B cell (primary cell): ENCODE results near the gene EID1. TPM values are rescaled to one million over a fixed set of nuclear protein-coding genes. Genes with fewer than 3 reads are reported as not detected.

Experiments used
- ATAC-seq: fragments of 200-7000 bp; cut with Tn5 transposase; one replicate; pipeline ENCODE4 v1.10.0; 2021; ENCODE audit warnings: low read depth, mild to moderate bottlenecking, moderate number of reproducible peaks, moderate library complexity
- CTCF ChIA-PET: fragments of 350-600 bp; sonication (Branson Sonifier 250); formaldehyde crosslinking; loops from one replicate; lab custom pipeline; 2021; ENCODE audit warnings: antibody characterized with exemption, inconsistent platforms; lab: Charles Lee
- POLR2A ChIA-PET: fragments of 350-600 bp; sonication (Branson Sonifier 250); formaldehyde crosslinking; loops from one replicate; lab custom pipeline; 2021; ENCODE audit warnings: antibody characterized with exemption; lab: Charles Lee
- DNase-seq: peaks from one replicate; pipeline ENCODE4 v3.0.0; 2013
- H2AFZ ChIP-seq: 2 replicates; pipeline ENCODE4 v1.6.1; 2012; ENCODE audit warnings: mild to moderate bottlenecking, low read depth, low read length; ENCODE audit not compliant: insufficient read depth, poor library complexity, severe bottlenecking
- H3K27ac ChIP-seq, 2 donors: 1 replicate in 1 of 2; 2 replicates in 1 of 2; pipeline ENCODE4 v1.5.1; 2012 to 2013; ENCODE audit warnings: low read length in 2 of 2, mild to moderate bottlenecking in 2 of 2, moderate library complexity in 1 of 2
- H3K27me3 ChIP-seq, 4 experiments: fragments of 200-600 bp in 1 of 4; sonication (generic) in 1 of 4; replicated peaks in 1 of 4; 1 replicate in 2 of 4; 2 replicates in 2 of 4; pipeline versions ENCODE4 v1.6.1 to v1.7.0; 2013 to 2016; ENCODE audit warnings: low read length in 3 of 4, mild to moderate bottlenecking in 2 of 4, mixed read lengths in 1 of 4, moderate library complexity in 1 of 4; ENCODE audit not compliant: insufficient read depth in 4 of 4, control insufficient read depth in 3 of 4; ENCODE audit errors: control extremely low read depth in 1 of 4
- H3K36me3 ChIP-seq, 2 experiments: replicated peaks in 1 of 2; 1 replicate in 1 of 2; 2 replicates in 1 of 2; pipeline versions ENCODE4 v1.6.1 to v1.7.1; 2013; ENCODE audit warnings: low read length in 1 of 2; ENCODE audit not compliant: insufficient read depth in 2 of 2, control insufficient read depth in 1 of 2; ENCODE audit errors: control extremely low read depth in 1 of 2, extremely low read depth in 1 of 2
- H3K4me1 ChIP-seq, 2 donors: fragments of 200-600 bp in 1 of 2; sonication (generic) in 1 of 2; 1 replicate in 1 of 2; 2 replicates in 1 of 2; pipeline versions ENCODE4 v1.5.1 to v1.6.1; 2013 to 2017; ENCODE audit warnings: low read length in 2 of 2; ENCODE audit not compliant: control insufficient read depth in 2 of 2, insufficient read depth in 2 of 2
- H3K4me2 ChIP-seq: replicated peaks from 2 replicates; pipeline ENCODE3; 2012; ENCODE audit warnings: mild to moderate bottlenecking, low read depth, low read length; ENCODE audit not compliant: poor library complexity, severe bottlenecking
- H3K4me3 ChIP-seq, 5 experiments: fragments of 200-600 bp in 1 of 5; sonication (generic) in 1 of 5; 1 replicate in 3 of 5; 2 replicates in 2 of 5; pipeline versions ENCODE4 v1.5.1 to v1.7.0; 2011 to 2016; ENCODE audit warnings: low read length in 4 of 5, mild to moderate bottlenecking in 4 of 5, low read depth in 2 of 5, control low read depth in 1 of 5, moderate library complexity in 1 of 5; ENCODE audit not compliant: insufficient read depth in 1 of 5; ENCODE audit errors: control extremely low read depth in 1 of 5, extremely low read depth in 1 of 5
- H3K79me2 ChIP-seq: fragments of 200-600 bp; sonication (generic); one replicate; pipeline ENCODE4 v1.6.0; 2016; ENCODE audit warnings: low read length; ENCODE audit not compliant: control insufficient read depth, insufficient read depth
- H3K9ac ChIP-seq: fragments of 200-600 bp; sonication (generic); 2 replicates; pipeline ENCODE4 v1.6.1; 2017; ENCODE audit warnings: mild to moderate bottlenecking, low read length, moderate library complexity
- H3K9me3 ChIP-seq, 3 donors: one replicate each; pipeline versions ENCODE4 v1.6.1 to v1.7.1; 2013; ENCODE audit warnings: low read length in 2 of 3; ENCODE audit not compliant: control insufficient read depth in 2 of 3, insufficient read depth in 1 of 3; ENCODE audit errors: control extremely low read depth in 1 of 3
- H4K20me1 ChIP-seq: 2 replicates; pipeline ENCODE4 v1.6.0; 2012; ENCODE audit warnings: mild to moderate bottlenecking, low read length; ENCODE audit not compliant: insufficient read depth, control insufficient read depth, poor library complexity, severe bottlenecking
- H3K27ac Mint-ChIP-seq: one replicate; pipeline ENCODE4 v1.8.0; 2021; ENCODE audit warnings: mixed read lengths
- H3K27me3 Mint-ChIP-seq: one replicate; pipeline ENCODE4 v1.8.0; 2021; ENCODE audit warnings: mixed read lengths
- H3K4me1 Mint-ChIP-seq: one replicate; pipeline ENCODE4 v1.8.0; 2021; ENCODE audit warnings: mixed read lengths
- H3K4me3 Mint-ChIP-seq: one replicate; pipeline ENCODE4 v1.8.0; 2021; ENCODE audit warnings: mixed read lengths
- H3K9me3 Mint-ChIP-seq: one replicate; pipeline ENCODE4 v1.8.0; 2022; ENCODE audit warnings: mixed read lengths; ENCODE audit not compliant: insufficient read depth
- CTCF ChIP-seq: fragments of 200-600 bp; IDR thresholded peaks from one replicate; pipeline ENCODE4 v1.8.0; 2022; ENCODE audit warnings: antibody characterized with exemption, mild to moderate bottlenecking
- EZH2 ChIP-seq: IDR thresholded peaks from 2 replicates; pipeline ENCODE4 v1.6.1; 2012; ENCODE audit warnings: borderline replicate concordance, low read depth, mild to moderate bottlenecking, moderate library complexity, low read length; ENCODE audit not compliant: insufficient read depth, poor library complexity, severe bottlenecking
- WGBS: methylation state at CpG from one replicate; pipeline ENCODE4 v1.1.5; 2013; ENCODE audit warnings: missing lambda C conversion rate; ENCODE audit not compliant: insufficient coverage; 5-methylcytosine and 5-hydroxymethylcytosine counted together
- intact Hi-C: fragments of 100-400 bp; cut with micrococcal nuclease; formaldehyde crosslinking; loops from one replicate; pipeline ENCODE4 v1.10.0; 2022
- polyA plus RNA-seq: library from polyadenylated mRNA; depleted of rRNA; stranded (reverse); fragments of >200 nt; gene quantifications from 2 replicates; pipeline ENCODE4 v1.2.3, GENCODE V29; 2012
- total RNA-seq, 2 donors: library from RNA; stranded (reverse); fragments of 120-200 nt in 1 of 2; gene quantifications; 1 replicate in 1 of 2; 2 replicates in 1 of 2; pipeline versions ENCODE4 v1.2.3 to v1.2.4, GENCODE V29; 2013 to 2022

EID1 gene
- total and polyA plus RNA-seq, 2 donors (not counting 1 experiment from before 2014, with no cell fraction given), result 30.2 to 56.5 TPM

GRCh38 chr15:48868023-48868422 is 9.9 kb upstream of the EID1 start:
- H3K79me2 ChIP-seq, result no peaks in the 10 kb centered on the region
- peaks cover 52% of the 10 kb centered on the region for H3K27me3 Mint-ChIP-seq
- no peak overlapping the region for H3K4me2 ChIP-seq
- no peak overlapping the region for H3K9ac ChIP-seq
- H3K4me1 Mint-ChIP-seq, result no peaks in the 10 kb centered on the region
- no peak overlapping the region for H3K4me3 ChIP-seq
- H4K20me1 ChIP-seq, result no peaks in the 10 kb centered on the region
- no peak for DNase-seq
- H3K36me3 ChIP-seq, result no peaks in the 10 kb centered on the region
- H2AFZ ChIP-seq, result no peak overlapping the region
- no peak overlapping the region for H3K4me3 Mint-ChIP-seq
- intact Hi-C loops, result no loop called here
- ChIA-PET CTCF (interaction anchor here (1.5 kb wide), 2 partner anchors 9 to 564 kb away, joined by 3 read pairs; no protein-coding TSS in a partner anchor), POLR2A (no interaction called here)
- no peaks in the 10 kb centered on the region for H3K4me1 ChIP-seq
- no peak overlapping the region for H3K27ac ChIP-seq
- TF ChIP-seq CTCF, result no peak
- TF ChIP-seq EZH2, result no peak
- H3K27ac Mint-ChIP-seq, result no peak overlapping the region
- no peaks in the 10 kb centered on the region for H3K9me3 Mint-ChIP-seq
- no peak for ATAC-seq
- H3K9me3 ChIP-seq, result no peaks in the 10 kb centered on the region
- peaks cover 0 to 32% (median 3%) of the 10 kb centered on the region in 4 experiments for H3K27me3 ChIP-seq

- Histone ChIP-seq H3K9ac (no peak overlapping the region), H3K4me3 (no peak overlapping the region), H3K27me3 (peaks cover 0 to 33% (median 3%) of the 10 kb centered on the region in 4 experiments), H3K27ac (no peak overlapping the region), H2AFZ (no peak overlapping the region), H3K4me1 (no peaks in the 10 kb centered on the region), H3K4me2 (no peak overlapping the region), H3K79me2 (no peaks in the 10 kb centered on the region), H3K36me3 (no peaks in the 10 kb centered on the region), H3K9me3 (no peaks in the 10 kb centered on the region), H4K20me1 (no peaks in the 10 kb centered on the region)
- WGBS, result no CpG with 5 or more reads among the region's 2 CpGs
- no peak overlapping the region for H3K4me3 Mint-ChIP-seq
- H3K4me1 Mint-ChIP-seq, result no peaks in the 10 kb centered on the region
- ATAC-seq, result no peak
- peaks cover 55% of the 10 kb centered on the region for H3K27me3 Mint-ChIP-seq
- H3K27ac Mint-ChIP-seq, result no peak overlapping the region
- TF ChIP-seq CTCF, result no peak
- TF ChIP-seq EZH2, result no peak
- DNase-seq, result no peak
- intact Hi-C loops, result no loop called here
- POLR2A ChIA-PET, result no interaction called here
- CTCF ChIA-PET, result interaction anchor here (1.5 kb wide), 2 partner anchors 9 to 564 kb away, joined by 3 read pairs; no protein-coding TSS in a partner anchor
- no peaks in the 10 kb centered on the region for H3K9me3 Mint-ChIP-seq
Observed at GRCh38 chr15:48868536-48868935, 9.4 kb upstream of the EID1 start.
